NCI-H2171 (cell line): ENCODE results near the gene SLC25A19.
A peak's percentile ranks its signal among the peaks of the same experiment; 100 is the strongest.

Experiments used
- DNase-seq: peaks from one replicate; lab custom pipeline; 2025; lab: John Stamatoyannopoulos, UW

The SLC25A19 gene

DNA sequence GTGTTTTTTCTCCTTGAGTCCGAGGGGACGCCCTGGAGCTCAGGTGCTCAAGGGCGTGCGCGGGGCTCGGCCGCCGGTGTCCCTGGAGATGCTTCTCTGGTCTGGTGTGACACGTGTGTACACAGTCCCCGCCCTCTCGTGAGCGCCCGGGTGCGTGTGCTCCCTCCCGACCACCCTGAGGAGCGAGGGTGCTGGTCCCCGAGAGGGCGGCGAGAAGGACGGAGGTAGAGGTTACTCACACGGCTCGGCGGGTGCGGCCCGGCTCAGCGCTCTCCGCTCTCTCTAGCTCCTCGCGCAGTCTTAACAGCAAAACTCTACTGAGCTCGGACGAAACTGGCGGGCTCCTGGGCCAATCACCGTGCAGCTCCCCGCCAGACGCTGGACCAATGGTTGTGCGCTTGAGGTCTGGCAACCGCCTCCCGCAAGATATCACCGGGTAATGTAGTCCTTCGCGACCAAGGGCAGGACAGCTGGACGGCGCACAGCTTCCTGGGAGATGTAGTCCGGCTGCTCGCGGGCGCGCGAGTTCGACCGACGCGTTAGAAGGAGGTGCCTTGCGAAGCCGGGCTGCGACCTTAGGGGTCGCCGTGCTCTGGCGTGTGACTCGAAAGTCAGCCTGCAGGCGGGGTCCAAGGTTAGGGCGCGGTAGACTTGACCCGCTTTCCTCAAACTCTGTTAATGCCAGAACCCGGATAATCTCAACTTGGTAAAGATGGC is at the start of gene SLC25A19:
TSS of gene SLC25A19 (minus strand) at position 319 of the 717 bp plus-strand sequence. CDS start 2,669 bp downstream, outside the sequence.
- peak; percentile 96 for DNase-seq

DNA sequence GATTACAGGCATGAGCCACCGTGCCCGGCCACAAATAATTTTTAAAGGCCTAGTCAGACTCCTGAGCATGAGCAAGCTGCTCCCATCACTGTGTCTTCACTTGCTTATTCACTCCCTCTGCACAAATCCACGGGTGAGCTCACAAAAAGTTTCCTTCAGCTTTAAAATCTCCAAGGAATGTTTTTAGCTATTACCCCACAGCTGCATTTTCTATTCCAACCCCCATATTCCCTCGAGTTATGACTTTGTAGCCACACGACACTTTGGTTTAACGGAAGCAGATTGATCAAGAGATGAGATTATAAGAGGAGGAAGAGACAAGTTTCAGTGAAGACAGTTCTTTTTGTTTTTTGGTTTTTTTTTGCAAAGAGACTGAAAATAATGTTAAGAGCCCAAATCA is 49.1 kb upstream of the SLC25A19 start:
- DNase-seq, result no peak

DNA sequence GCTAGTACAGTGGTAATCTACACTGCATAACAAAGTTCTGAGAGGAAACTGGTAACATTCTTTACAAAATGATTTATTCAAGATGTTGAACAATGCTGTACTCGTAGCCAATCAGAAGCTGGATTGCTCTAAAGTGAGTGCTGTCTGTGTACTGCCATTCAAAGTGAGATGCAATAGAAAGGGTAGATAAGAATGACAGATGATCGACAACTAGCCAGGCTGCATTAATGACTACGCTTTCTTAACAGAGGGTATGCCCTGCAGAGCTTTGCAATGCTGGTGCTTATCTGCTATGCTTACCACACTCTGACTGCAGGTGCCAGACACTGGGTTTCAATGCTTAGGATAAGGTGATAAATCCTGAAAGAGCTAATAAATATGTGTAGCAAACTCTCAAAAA is 46.1 kb upstream of the SLC25A19 start:
- no peak for DNase-seq

DNA sequence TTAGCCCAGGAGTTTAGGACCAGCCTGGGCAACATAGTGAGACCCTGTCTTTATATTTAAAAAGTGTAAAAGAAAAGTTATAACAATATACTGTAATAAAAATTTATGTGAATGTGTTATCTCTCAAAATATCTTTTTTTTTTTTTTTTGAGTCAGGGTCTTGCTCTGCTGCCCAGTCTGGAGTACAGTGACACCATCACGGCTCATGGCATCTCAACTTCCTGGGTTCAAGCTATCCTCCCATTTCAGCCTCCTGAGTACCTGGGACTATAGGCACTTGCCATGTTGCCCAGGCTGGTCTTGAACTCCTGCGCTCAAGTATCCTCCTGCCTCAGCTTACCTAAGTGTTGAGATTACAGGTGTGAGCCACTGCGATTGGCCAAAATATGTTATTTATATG is 45.5 kb upstream of the SLC25A19 start:
- no peak for DNase-seq

DNA sequence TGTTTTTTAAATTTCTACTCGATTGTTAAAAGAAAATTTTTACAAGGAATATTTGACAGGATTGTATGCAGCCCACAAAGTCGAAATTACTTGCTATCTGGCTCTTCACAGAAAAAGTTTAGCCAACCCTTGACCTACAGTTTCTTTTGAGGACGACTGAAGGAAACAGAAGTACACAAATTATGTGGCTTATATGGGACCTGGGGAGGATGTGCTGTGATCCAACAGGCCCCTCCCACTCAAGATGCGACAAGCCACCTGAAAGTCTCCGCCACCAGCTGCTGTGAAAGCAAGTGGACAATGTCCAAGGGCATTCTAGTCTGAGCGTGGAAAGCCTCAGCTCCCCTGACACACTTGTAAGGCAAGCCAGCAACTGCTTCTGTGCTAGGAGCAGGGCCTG is 42.4 kb upstream of the SLC25A19 start:
- DNase-seq, result no peak

DNA sequence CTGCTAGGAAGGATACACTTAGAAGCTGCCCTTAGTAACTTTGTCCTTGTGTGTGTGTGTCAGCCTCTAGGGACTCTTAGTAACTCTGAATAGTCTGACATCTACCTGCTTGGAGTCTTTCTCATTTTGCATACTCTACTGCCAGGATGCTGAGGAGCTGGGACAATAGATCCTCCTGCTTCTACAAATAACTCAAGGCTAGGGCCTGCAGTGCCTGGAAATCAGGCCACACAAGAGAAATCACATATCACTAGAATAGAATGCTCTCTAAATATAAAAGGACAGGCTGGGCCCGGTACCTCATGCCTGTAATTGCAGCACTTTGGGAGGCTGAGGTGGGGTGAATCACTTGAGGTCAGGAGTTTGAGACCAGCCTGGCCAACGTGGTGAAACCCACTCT is 38.5 kb upstream of the SLC25A19 start:
- DNase-seq, result no peak

DNA sequence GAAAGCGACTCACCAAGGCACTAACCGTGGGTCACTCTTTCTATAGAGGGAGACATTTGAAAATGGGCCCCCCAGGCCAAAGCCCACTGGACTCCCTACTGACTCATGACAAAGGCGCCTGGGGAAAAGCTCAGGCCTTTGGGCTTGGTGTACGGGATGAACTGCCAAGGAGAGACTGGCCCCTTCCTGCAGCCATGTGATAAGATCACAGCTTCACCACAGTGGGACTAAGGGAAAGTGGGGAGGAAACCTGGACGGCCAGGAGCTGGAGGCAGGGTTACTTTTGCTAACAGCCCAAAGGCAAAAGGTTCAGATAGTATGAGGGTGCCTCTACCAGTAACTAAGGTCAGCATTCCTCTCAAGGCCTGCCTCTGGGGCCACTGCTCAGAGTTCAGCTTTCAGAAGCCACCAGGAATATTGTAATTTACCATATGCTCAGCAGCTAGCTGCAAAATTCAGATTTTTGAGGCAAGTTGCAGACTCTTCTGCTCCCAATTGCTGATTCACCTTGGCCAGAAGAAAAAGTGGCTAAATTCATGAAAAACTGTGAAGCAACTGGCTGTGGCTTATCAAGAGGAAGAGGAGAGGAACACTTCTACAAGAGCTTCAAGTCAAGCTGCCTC is 37.1 kb upstream of the SLC25A19 start:
- no peak for DNase-seq

DNA sequence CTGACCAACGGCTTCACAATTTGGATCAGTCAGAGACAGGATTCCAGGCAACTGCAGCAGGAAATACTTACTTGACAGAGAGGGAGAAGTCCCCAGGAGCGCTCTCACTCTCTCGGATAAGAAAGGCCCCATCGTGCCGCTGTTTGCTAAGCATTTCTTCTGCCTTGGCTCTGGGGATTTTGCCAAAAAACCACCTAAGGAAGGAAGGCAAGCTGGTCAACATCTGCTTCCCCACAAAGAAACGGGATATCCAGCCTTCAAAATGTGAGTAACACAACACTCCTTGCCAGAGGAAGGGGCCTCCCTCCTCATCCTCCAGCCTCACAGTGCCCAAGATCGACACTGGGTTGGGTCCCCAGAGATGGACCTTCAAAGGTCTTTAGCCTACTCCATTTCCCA is 36.6 kb upstream of the SLC25A19 start:
- peak; percentile 64 for DNase-seq

DNA sequence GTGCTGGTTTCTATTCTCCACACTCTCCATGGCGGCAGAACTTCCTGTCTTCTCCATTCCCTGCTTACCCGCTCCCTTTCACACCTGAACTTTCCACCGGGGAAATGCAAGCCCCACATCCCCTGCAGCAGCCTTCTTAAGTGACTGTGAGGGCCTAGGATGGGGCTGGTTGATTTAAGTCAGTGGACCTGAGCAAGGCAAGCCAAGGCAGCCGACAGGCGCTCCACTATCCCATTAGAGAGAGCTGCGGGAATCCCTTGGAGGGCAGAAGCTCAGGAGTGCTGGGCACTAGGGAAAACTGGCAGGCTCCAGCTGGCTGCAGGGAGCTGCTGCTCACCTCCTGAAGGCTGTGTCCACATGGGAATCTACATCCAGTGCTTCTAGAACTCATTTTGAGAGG is 36.1 kb upstream of the SLC25A19 start:
- no peak for DNase-seq

DNA sequence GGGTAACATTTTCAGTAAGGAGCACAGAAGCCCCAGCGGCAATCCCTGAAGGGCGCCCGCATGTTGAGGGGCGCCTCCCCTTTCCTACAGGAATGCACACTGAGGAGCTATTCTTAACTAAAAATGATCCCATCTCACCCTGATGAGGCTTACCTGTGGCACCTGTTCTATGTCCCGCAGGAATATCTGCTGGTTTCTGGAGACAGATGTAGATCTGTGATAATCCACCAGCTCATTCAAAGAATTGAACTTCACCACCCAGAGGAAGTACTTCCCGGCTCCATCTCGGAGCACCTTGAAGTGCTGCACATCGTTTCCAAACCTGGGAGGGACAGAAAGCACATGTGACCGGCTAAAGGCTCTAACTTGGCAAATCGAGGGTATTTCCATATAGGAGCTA is 32.3 kb upstream of the SLC25A19 start:
- DNase-seq, result no peak

DNA sequence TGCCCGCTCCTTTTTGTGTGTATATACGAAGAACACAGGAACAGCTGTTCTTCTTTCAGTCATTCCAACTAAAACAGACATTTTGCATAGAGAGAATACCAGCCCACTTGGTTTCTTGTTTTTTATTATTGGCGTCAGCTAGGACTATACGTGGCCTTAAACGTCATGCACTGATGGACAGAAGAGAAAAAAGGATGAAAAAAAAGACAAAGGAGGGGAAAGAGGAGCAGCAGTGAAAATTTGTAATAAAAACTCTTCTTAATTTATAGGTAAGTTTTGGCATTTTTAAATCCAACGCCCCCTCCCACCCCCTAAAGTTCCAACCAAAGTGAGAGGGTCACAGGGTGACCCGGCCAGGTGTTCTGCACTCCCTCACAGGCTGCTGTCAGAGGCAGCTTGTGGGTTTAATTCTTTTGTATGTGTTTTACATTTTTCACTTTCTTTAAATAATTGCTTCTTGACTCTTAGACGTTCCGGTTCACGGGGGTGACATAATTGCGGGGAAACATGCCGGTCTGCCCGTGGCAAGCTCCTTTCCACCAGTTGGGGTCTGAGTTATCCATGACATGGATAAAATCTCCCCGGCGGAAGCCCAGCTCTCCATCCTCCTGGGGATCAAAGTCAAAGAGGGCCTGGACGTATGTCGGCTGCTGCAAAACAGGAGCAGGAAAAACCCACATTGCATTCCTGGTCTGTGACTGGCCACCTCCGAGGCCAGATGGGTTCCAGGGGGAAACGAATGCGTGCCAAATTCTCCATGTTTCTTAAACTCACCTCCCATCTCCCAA is 30.9 kb upstream of the SLC25A19 start:
- no peak for DNase-seq

DNA sequence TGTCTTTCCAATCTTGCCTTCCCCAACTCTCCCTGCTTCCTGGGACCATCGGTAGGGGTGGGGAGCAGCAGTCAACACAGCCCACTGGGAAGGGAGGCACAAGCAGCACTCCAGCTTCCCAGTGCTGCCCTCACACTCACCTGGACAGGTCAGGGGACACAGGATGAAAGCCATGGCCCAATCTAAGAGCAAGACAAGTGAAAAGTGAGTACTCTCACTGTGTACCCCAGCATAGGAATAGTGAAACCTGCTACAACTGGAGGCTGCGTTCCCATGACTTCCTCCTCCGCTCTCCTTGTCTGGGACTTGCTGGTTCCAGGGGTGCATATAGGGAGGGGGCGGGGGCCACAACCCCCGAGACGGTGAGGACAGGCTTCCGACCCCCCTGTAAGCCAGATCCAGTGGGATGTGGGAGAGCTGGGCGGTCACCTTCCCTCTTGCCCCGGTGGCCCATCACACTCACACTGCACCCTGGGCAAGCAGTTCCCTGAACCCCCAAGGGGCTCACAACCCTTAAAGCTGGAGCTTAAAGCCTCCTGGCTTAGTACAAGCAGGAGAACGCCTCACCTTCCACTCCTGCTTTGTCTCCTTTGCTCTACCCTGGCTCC is 29.5 kb upstream of the SLC25A19 start:
- no peak for DNase-seq

DNA sequence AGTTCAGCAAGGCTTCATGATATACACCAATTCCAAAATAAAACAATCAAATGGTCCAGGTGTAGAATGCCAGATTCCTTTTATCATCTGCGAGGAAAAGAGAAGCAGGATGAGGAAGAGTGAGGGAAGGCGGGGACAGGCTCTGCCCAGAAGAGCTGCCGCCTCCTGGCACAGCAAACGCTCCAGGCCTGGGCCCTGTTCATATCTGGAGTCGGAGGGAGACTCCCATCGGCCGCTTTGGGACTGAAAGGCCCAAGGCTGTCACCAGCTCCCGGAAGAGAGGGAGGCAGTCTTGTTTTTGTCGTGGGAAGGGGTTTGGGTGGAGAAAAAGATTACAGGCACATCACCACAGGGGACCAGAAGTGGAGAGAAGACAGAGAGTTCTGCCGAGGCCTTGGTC is 29.0 kb upstream of the SLC25A19 start:
- no peak for DNase-seq

DNA sequence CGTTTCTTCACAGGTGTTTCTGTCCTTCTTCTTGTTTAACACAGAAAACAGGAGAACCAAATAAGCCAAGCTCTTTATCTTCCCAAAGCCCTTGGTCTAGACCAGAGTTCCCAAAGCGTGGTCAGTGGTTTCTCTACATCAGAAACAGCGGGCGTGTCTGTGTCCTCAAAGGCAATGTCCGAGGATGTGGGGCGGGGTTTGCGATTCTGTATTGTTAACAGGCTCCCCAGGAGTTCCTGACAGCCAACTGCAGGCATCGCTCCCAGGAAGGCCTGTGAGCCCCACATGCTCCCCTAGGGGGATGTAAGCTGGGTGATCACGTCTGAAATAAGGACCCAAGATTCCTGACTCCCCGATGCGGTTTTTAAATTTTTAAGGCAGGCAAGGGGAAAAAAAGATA is 28.4 kb upstream of the SLC25A19 start:
- DNase-seq, result no peak

DNA sequence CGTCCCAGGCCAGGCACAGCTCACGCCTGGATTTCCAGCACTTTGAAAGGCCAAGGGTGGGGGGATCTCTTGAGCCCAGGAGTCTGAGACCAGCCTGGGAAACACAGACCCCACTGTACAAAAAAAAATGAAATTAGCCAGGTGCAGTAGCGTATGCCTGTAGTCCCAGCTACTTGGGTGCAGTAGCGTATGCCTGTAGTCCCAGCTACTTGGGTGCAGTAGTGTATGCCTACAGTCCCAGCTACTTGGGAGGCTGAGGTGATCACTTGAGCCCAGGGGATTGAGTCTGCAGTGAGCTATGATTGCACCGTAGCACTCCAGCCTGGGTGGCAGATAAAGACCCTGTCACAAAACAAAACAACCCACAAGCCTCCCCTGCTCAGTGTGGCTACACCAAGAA is 27.0 kb upstream of the SLC25A19 start:
- DNase-seq, result no peak

DNA sequence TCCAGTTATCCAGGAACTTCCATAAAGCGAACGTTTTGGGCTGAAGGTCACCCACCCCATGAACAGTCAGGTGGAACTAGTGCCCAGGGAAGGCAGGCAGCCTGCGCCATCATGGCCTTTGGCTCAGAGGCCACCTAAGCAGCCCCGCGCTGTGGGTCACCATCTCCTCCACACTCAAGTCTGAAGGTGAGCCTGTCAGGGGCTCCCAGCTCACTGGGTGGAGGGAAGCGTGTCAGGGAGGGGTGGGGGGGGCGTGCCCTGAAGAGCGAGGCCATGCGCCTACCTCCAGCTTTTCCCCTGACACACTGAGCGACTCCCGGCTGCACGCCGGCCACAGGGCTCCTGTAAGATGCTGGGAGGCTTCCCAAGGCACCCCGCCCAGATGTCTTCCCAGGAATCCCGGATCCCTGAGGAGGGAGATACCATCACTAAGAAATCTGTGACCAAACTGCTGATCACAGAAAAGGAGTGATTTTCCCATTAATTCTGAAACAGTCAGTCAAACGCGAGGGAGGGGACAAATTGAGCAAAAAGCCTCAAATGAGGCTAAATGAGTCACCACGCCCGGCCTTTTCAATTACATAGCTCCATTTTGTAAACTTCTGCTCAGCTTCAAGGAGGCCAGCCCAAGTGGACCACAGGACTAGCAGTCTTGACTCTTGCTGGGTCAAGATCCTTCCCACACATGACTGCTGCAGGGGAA is 26.5 kb upstream of the SLC25A19 start:
- DNase-seq, result no peak

DNA sequence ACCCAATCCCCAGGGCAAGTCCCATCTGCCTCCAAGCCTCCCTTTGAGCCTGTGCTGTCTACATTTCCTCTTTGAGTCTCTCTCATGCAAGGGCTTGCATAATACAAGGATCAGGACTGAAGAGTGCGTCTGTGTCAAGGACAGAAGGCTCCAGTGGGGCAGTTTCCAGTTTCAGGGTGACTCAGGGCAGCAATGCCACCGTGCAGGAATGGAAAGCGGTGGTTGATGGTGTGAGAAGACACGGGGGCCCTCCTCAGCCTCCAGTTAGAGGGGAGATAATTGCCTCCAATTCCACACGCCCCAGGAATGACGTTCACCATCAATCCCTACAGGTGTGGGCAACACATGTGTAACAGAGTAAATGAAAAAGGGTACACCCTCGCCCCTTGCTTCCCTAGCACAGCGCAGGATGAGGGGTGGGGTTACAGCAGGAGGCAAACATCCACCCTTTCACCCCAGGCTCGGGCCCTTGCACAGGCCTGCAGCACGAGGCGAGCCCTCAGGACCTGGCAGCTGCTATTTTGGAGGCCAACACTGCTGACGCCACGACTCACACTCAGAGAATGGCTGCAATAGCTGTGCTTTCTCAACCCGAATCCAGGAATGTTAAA is 24.8 kb upstream of the SLC25A19 start:
- no peak for DNase-seq

DNA sequence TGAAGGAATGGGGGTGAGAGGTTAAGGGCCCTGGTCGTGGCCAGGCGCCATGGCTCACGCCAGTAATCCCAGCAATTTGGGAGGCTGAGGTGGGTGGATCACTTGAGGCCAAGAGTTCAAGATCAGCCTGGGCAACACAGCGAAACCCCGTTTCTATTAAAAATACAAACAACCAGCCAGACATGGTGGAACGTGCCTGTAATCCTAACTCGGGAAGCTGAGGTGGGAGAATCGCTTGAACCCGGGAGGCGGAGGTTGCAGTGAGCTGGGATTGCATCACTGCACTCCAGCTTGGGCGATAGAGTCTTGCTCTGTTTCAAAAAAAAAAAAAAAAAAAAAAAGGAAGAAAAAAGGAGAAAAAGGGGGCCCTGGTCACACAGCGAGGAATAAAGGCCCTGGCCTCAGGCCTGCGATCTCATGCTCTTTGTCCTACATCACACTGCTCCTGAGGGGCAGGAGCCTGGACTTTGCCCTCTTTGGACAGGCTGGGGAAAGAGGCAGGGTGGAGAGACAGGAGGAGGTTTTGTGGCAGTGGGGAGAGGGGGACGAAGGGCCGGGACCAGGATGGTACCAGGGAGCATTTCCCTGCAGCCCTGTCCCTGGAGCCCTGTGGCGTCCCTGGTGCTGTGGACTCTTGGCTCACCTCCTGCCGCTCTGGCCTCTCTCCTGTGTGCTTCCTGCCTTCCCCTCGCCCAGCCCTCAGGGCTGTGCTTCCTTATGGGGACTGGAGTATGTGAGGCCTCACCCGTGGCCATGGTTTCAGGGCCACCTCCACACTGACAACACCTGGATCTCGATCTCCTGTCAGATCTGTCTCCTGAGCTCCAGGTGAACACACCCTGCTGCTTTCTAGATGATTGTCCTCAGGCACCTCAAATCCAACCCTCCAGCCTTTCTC is 19.7 kb upstream of the SLC25A19 start:
- no peak for DNase-seq

DNA sequence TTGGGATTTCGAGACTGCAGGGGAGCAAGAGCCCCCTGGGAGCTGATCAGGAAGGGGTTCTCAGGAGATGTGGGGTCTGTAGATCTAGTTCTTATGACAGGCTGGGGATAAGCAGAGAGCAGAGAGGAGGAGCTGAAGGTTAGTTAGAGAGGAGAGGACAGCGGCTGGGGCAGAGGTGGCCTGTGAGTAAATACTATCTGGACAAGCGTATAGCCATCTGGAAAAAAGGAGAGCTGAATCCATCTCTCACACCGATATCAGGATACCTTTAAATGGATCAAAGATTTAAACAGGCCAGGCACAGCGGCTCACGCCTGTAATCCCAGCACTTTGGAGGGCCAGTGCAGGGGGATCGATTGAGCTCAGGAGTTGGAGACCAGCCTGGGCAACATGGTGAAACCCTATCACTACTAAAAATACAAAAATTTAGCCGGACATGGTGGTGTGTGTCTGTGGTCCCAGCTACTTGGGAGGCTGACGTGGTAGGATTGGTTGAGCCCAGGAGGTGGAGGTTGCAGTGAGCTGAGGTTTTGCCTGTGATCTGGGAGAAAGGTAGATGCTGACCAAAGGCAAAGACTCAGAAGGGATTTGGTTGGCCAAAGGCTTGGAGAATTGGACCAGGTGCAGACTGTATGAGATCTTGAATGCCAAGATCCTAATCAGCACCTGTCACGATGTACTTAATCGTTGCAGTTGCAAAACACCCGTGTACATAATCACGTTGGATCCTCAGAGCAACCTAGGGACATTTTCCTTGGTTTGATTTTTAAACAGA is 18.9 kb upstream of the SLC25A19 start:
- DNase-seq, result no peak
